ENCODE results near the gene GLP2R. TPM values are rescaled to one million over a fixed set of nuclear protein-coding genes. Genes with fewer than 3 reads are reported as not detected.

Gene GLP2R
- total RNA-seq, 1 donor from 2014 or later = not detected

GRCh38 chr17:9860851-9861250 lies 35.1 kb downstream of the GLP2R start:
- Histone ChIP-seq H3K4me1 (no peaks in the 10 kb centered on the region), H3K4me3 (no peak overlapping the region), H3K36me3 (no peaks in the 10 kb centered on the region), H3K27me3 (no peaks in the 10 kb centered on the region), H3K27ac (no peak overlapping the region), H3K9me3 (no peaks in the 10 kb centered on the region)
- DNase-seq (ENCODE audit: low spot score in 2 of 2) = no peak
- intact Hi-C loops (cut with DNase I) = no loop called here
- TF ChIP-seq CTCF (IDR thresholded peaks at IDR 0.05) = no peak

GRCh38 chr17:9862220-9862619 lies 36.5 kb downstream of the GLP2R start:
- no peak for TF ChIP-seq CTCF (IDR thresholded peaks at IDR 0.05)
- no peak overlapping the region for H3K4me3 ChIP-seq
- no peak overlapping the region for H3K27ac ChIP-seq
- H3K27me3 ChIP-seq = no peaks in the 10 kb centered on the region
- no peaks in the 10 kb centered on the region for H3K36me3 ChIP-seq
- intact Hi-C loops (cut with DNase I) = no loop called here
- H3K9me3 ChIP-seq = no peaks in the 10 kb centered on the region
- H3K4me1 ChIP-seq = no peaks in the 10 kb centered on the region
- no peak for DNase-seq (ENCODE audit: low spot score in 2 of 2)

GRCh38 chr17:9862949-9863348 lies 37.2 kb downstream of the GLP2R start:
- Histone ChIP-seq H3K36me3 (no peaks in the 10 kb centered on the region), H3K4me1 (no peaks in the 10 kb centered on the region), H3K27ac (no peak overlapping the region), H3K9me3 (no peaks in the 10 kb centered on the region), H3K27me3 (no peaks in the 10 kb centered on the region), H3K4me3 (no peak overlapping the region)
- intact Hi-C loops (cut with DNase I) = no loop called here
- DNase-seq (ENCODE audit: low spot score in 2 of 2) = no peak
- no peak for TF ChIP-seq CTCF (IDR thresholded peaks at IDR 0.05)

- H3K9me3 ChIP-seq = no peaks in the 10 kb centered on the region
- intact Hi-C loops (cut with DNase I) = no loop called here
These were observed 39.9 kb downstream of the GLP2R start for GRCh38 chr17:9865586-9865985.

DNA sequence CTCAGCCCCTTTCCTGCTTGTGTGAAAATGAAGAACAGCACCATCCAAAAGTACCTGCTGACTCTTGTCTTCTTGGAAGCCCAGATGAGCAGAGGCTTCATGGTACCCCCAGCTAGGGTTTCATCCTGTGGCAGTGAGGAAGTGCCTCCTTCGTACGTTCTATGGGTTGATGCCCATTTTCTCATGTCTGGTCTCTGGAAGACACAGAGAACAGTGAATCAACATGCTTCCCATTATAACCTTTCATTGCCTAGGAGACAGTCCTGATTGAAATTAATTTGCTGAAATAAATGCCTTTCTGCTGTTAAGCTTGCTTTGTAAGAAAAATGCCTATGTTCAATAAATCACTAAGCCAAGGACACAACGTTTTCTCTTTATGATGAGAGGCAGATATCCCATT lies 42.8 kb downstream of the GLP2R start:
- no peak overlapping the region for H3K27ac ChIP-seq
- H3K27me3 ChIP-seq = no peaks in the 10 kb centered on the region
- no peak for TF ChIP-seq CTCF (IDR thresholded peaks at IDR 0.05)
- intact Hi-C loops (cut with DNase I) = no loop called here
- peak in 1 of 2 donors; percentile 7 for DNase-seq (ENCODE audit: low spot score in 2 of 2)
- H3K36me3 ChIP-seq = no peaks in the 10 kb centered on the region
- H3K4me1 ChIP-seq = no peaks in the 10 kb centered on the region
- H3K4me3 ChIP-seq = no peak overlapping the region
- no peaks in the 10 kb centered on the region for H3K9me3 ChIP-seq

More at GRCh38 chr17:9865586-9865985, 39.9 kb downstream of the GLP2R start:
- DNase-seq (ENCODE audit: low spot score in 2 of 2) = peak in 1 of 2 donors; percentile 11
- no peak overlapping the region for H3K27ac ChIP-seq
- TF ChIP-seq CTCF (IDR thresholded peaks at IDR 0.05) = no peak
- no peaks in the 10 kb centered on the region for H3K36me3 ChIP-seq
- no peak overlapping the region for H3K4me3 ChIP-seq
- H3K4me1 ChIP-seq = no peaks in the 10 kb centered on the region
- H3K27me3 ChIP-seq = no peaks in the 10 kb centered on the region

- Histone ChIP-seq H3K27me3 (no peaks in the 10 kb centered on the region), H3K36me3 (no peaks in the 10 kb centered on the region), H3K27ac (no peak overlapping the region), H3K9me3 (no peaks in the 10 kb centered on the region), H3K4me1 (no peaks in the 10 kb centered on the region), H3K4me3 (no peak overlapping the region)
- DNase-seq (ENCODE audit: low spot score in 2 of 2) = peak in 1 of 2 donors; percentile 50
- no peak for TF ChIP-seq CTCF (IDR thresholded peaks at IDR 0.05)
- intact Hi-C loops (cut with DNase I) = no loop called here
These were observed 47.1 kb downstream of the GLP2R start for GRCh38 chr17:9872852-9873251.
